Panc1 (cell line): ENCODE data around the gene MATN1.

Source experiments
- TF ChIP-seq, protein P1 (sequence below): fragments of 450-650 bp; IDR thresholded peaks from 2 replicates; pipeline ENCODE4 v1.5.1; 2017; ENCODE audit warnings: mild to moderate bottlenecking
- TF ChIP-seq, protein P2 (sequence below), 2 experiments: IDR thresholded peaks; 2 replicates each; pipeline ENCODE4 v1.6.1; 2011 to 2012; ENCODE audit warnings: low read depth in 2 of 2, control low read depth in 1 of 2, low read length in 1 of 2, mild to moderate bottlenecking in 1 of 2, moderate library complexity in 1 of 2; ENCODE audit not compliant: insufficient read depth in 1 of 2

DNA sequence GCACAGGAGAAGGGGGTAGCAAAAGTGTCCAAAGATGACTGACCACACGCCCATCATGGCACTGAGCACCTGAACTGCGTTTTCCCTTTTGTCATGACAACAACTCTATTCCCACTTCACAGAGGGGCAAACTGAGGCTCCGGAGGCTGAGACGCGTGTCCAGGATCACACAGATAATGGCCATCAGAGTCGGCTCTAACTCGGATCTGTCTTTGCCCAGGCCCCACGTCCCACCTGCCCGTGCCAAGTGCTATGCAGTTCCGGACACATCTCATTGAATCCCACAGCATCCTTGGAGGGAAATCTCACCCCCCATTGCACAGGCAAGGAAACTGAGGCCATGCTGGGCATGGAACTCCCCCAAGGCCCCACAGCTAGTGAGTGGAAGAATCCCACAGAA, 62.1 kb downstream of the MATN1 start:
- TF ChIP-seq, protein P1, sequence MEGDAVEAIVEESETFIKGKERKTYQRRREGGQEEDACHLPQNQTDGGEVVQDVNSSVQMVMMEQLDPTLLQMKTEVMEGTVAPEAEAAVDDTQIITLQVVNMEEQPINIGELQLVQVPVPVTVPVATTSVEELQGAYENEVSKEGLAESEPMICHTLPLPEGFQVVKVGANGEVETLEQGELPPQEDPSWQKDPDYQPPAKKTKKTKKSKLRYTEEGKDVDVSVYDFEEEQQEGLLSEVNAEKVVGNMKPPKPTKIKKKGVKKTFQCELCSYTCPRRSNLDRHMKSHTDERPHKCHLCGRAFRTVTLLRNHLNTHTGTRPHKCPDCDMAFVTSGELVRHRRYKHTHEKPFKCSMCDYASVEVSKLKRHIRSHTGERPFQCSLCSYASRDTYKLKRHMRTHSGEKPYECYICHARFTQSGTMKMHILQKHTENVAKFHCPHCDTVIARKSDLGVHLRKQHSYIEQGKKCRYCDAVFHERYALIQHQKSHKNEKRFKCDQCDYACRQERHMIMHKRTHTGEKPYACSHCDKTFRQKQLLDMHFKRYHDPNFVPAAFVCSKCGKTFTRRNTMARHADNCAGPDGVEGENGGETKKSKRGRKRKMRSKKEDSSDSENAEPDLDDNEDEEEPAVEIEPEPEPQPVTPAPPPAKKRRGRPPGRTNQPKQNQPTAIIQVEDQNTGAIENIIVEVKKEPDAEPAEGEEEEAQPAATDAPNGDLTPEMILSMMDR: no peak
- TF ChIP-seq, protein P2, sequence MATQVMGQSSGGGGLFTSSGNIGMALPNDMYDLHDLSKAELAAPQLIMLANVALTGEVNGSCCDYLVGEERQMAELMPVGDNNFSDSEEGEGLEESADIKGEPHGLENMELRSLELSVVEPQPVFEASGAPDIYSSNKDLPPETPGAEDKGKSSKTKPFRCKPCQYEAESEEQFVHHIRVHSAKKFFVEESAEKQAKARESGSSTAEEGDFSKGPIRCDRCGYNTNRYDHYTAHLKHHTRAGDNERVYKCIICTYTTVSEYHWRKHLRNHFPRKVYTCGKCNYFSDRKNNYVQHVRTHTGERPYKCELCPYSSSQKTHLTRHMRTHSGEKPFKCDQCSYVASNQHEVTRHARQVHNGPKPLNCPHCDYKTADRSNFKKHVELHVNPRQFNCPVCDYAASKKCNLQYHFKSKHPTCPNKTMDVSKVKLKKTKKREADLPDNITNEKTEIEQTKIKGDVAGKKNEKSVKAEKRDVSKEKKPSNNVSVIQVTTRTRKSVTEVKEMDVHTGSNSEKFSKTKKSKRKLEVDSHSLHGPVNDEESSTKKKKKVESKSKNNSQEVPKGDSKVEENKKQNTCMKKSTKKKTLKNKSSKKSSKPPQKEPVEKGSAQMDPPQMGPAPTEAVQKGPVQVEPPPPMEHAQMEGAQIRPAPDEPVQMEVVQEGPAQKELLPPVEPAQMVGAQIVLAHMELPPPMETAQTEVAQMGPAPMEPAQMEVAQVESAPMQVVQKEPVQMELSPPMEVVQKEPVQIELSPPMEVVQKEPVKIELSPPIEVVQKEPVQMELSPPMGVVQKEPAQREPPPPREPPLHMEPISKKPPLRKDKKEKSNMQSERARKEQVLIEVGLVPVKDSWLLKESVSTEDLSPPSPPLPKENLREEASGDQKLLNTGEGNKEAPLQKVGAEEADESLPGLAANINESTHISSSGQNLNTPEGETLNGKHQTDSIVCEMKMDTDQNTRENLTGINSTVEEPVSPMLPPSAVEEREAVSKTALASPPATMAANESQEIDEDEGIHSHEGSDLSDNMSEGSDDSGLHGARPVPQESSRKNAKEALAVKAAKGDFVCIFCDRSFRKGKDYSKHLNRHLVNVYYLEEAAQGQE (IDR thresholded peaks at IDR 0.05; ENCODE audit: insufficient read depth in 1 of 2, low read depth in 2 of 2, low read length in 1 of 2): no peak
